ENCODE data around the gene TEX52.
"Not testable (repeated sequence)": the region's sequence is repeated elsewhere in the genome, so short reads cannot be mapped to it uniquely, and the experiment has no call there.

The TEX52 gene

DNA sequence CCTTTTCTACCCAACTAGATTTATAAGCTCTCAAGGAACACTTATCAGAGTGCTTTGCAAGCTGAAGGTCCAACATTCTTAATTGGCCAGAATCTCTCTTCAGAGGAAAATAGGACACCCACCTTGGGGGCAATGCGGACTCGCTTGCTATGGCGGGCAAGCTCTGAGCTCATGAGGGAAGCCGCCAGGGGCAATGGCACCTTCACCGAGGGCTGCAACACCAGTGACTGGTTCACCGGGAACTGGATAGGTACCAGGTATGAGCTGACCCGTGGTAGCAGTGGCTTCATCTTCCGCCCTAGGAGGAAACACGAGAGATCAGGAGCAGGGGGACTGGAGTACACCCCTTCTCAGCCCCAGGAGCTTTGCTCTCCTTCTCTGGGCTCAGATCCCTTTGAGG is 7.4 kb upstream of the TEX52 start:
- no peak for DNase-seq (ENCODE audit: low read depth in 2 of 2)

GRCh38 chr12:2863402-2863801 is 6.6 kb upstream of the TEX52 start:
- not testable (repeated sequence) for DNase-seq (ENCODE audit: low read depth in 2 of 2)

GRCh38 chr12:2862876-2863275 is 6.0 kb upstream of the TEX52 start:
- DNase-seq (ENCODE audit: low read depth in 2 of 2): no peak

GRCh38 chr12:2860170-2860569 is 3.3 kb upstream of the TEX52 start:
- no peak for DNase-seq (ENCODE audit: low read depth in 2 of 2)

DNA sequence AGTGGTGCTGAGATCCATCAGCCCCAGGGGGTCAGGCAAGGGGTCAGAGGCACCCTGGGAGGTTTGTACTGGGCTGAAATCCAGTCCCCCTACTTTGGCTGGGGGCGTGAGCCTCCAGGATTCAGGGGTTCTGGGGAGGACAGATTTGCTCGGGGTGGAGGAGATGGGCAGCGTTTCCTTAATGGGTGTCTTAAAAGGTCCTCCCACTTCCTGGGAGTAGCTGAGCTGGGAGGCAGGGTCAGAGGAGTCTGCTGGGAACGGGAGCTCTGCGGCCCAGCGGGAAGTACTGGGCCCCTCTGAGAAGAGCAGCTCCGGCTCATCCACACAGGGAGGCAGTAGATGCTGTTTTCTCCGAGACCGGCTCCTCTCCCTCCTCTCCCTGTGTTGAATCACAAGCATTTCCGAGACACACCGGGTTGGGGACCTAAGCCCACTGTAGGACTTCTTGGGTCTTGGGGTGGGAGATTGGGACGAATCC is 2.1 kb upstream of the TEX52 start:
- no peak for DNase-seq (ENCODE audit: low read depth in 2 of 2)

DNA sequence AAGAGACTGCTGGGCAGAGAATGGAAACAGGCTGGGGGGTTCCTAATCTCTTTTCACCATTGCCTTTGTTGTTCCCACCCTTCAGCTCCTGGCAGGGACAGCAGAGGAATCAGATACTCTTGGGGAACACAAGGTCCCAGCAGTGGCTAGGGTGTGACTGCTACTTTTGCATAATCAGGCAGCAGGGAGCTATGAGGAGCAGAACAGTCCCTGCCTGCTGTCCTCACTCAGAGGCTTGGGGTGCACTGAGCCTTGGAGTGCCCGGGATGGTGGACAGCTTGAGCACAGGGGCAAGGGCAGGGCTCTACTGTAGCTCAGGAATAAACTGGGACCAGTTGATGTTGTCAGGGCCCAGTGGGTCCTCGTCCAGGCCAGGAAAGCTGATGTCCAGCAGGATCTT is 1.5 kb upstream of the TEX52 start:
- no peak for DNase-seq (ENCODE audit: low read depth in 2 of 2)

DNA sequence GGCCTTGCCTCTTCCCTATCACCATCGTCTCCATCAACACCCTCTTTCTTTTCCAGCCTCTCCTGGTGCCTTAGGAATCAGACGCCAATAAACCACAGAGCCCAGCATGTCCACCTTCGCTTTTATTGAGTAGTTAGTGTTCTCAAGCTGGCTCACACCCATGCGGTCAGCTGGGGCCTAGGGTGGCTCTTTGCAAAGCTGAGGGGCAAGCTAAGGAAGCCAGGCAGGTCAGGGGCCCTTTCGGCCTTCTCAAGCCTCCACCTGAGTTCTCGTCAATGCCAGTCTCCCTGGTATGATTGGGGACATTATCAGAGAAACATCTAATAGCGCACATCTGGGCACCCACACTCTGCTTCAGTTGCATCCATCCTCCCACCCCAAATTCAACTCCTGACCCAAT is 737 bp upstream of the TEX52 start:
- no peak for DNase-seq (ENCODE audit: low read depth in 2 of 2)

DNA sequence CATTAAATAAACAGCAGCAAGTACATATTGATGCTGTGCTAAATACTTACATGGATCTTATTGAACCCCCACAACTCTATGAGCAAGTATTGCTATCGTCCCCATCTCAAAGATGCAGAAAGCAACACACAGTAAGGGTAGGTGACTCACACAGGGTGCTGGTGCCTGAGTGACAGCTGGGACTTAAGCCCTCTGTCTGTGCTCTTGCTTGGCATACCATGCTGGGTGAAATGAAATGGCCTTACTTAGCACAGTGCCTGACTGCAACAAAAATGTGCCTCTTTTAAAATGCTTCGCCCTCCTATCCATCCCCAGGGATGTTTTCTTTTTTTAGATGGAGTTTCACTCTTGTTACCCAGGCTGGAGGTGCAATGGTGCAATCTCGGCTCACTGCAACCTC is 788 bp downstream of the TEX52 start:
- no peak for DNase-seq (ENCODE audit: low read depth in 2 of 2)

- no peak for DNase-seq (ENCODE audit: low read depth in 2 of 2)
Observed at GRCh38 chr12:2855546-2855945, 1.3 kb downstream of the TEX52 start.

DNA sequence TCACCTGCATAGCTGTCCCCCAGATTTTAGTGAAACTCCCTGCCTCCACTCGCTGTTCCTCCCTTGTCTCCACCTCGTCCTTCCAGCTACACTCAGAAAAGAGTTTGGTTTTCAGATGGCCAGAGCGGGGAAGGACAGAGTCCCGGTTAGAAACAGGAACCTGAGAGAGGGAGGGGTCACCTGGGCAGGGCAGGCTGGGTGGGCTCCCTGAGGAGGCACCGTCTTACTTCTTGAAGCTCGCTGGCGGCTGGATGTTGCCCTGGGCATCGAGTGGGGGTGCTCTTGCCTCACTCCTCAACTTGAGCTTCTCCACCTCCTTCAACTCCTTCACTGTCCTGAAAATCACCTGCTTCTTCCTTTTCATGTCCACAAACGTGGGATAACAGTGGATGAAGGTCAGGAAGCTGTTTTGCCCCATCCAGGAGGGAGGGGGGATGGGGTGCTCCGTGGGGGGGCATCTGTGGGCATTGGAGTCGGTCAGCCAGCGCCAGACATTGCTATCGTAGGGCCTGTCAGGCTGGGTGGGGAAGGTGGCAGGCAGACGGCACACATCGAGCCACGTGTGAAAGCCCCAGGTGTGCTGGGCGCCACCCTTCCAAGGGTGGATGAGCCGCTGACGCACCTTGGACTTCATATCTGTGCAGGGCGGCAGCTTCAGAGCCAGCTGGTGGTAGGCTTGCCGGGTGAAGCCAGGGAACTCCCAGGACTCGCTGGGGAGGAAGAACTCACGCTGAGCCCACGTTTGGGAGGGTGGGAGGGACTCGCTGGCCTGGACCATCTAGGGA is 2.0 kb downstream of the TEX52 start:
- no peak for DNase-seq (ENCODE audit: low read depth in 2 of 2)

- peak in 1 of 2 donors; percentile 29 for DNase-seq (ENCODE audit: low read depth in 2 of 2)
Observed at GRCh38 chr12:2853626-2854025, 3.2 kb downstream of the TEX52 start.

DNA sequence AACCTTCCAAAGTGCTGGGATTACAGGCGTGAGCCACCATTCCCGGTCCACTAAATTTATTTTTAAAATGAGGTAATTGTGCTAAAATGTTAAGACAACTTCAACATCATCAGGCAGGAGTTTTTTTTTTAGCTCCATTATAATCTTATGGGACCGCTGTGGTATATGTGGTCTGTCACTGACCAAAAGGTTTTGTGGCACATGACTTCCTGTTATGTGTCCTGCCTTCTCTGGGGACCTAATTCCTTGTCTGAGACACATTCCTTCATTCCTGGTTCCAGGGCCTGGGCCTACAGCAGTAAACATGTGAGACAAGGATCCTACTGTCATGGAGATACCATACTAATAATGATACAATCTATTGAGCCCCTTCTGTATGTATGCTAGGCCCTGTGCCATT is 4.9 kb downstream of the TEX52 start:
- DNase-seq (ENCODE audit: low read depth in 2 of 2): no peak

- DNase-seq (ENCODE audit: low read depth in 2 of 2): no peak
Observed at GRCh38 chr12:2845280-2845679, 11.6 kb downstream of the TEX52 start.

DNA sequence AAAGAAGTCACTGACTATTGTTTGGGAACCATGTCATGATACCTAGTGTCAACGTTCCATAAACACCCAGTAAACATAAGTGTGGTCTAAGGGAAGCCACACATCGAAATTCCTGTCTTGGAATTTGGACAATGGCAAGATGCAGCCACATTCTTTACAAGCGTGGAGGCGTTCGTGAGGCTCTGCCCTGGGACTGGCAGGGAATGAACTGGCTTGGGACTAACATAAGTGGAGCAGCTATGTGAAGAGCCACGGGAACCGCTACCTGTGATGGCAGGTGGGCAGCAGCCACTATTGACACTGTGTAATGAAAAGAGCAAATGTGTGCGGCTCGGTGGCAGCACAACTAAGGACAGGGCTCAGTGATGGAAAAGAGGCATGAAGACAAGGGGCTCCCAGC is 12.1 kb downstream of the TEX52 start:
- DNase-seq (ENCODE audit: low read depth in 2 of 2): no peak

DNA sequence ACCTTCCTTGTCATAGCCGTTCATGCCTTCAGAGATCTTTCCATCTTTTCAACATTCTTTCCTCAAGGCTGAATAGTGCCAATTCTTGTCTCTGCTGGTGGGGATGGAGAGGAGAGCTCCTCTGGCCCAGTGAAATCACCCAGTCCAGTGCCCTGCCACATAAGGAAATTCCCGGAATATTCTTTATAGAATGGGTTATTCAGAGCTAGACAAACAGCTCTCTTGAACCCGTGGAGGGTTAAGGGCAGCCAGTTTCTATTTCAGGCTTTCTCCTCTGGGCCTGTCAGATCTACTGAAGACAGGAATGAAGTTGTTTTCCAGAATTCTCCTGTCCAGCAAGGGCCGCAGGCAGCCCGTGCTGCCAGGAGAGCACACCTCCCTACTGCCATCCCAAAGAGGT is 13.9 kb downstream of the TEX52 start:
- DNase-seq (ENCODE audit: low read depth in 2 of 2): no peak

- DNase-seq (ENCODE audit: low read depth in 2 of 2): no peak
Observed at GRCh38 chr12:2841056-2841650, 15.7 kb downstream of the TEX52 start.

- no peak for DNase-seq (ENCODE audit: low read depth in 2 of 2)
Observed at GRCh38 chr12:2836574-2836973, 20.3 kb downstream of the TEX52 start.

DNA sequence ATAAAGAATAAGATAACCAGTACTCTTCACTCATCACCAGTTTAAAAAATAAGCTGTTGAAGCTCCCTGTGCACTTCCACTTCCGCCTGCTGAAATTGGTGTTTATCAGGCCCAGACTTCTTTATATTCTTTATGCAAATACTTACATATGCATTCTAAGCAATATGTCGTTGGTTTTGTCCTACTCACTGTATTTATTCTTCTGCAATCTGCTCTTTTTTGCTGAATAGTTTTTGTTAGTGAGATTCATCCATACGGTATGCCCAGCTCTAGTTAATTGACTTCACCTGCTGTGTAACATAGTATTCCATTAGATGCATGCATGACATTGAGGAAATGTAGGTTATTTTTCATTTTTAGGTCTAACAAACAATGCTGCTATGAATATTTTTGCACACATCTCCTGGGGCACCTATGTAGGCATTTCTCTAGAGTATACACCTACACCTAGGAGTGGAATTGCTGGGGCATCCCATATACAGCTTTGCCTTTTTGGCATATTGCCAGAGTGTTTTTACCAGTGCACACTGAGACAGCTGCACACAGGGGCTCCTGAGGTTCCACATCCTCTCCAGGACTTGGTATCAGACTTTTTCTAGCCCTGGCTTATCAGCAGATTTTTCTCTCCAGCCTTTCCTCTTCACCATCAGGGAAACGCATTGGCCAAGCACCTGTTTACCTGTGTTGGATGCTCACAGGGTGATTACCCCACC is 21.0 kb downstream of the TEX52 start:
- DNase-seq (ENCODE audit: low read depth in 2 of 2): no peak

DNA sequence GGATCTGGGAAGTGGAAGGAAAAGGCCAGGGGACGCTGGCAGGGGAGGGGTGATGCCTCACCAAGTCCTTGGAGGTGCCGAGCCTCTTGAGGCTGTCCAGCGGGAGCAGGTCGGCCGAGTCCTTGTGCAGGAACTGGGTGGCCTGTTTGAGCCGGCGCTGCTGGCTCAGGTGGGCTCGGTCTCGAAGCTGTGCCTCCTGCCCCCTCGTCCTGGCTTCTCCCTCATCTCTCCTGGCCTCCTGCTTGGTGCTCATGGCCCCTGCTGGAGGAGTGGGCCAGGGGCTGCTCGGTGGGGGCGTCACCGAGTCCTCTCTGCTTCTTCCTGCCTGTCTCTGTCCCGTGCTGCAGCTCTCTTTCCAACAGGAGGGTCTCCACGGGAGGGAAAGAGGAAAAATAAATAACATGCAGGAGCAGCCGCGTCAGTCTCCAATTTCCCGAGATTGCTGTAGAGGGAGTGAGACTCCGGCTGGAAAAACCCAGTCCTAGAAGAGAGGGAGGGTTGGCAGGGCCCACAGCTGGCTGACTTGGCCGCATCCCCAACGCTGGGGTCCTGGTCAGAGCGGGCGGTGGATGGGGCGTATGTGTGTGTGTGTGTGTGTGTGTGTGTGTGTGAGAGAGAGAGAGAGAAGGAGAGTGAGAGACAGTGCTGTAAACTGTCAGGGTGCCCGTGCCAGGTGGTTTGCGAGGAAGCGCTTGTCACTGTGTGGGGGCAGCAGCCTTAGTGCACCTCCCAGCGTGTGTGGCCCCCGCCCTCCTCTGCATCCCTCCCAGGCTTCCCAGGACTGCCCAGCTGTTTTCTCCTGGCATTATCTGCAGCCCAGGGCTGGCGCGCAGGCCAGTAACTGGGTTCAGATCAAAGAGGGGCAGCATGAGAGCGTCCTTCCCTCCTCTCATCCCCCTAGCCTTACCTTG is 22.0 kb downstream of the TEX52 start, which contains the start of gene NRIP2:
TSS of gene NRIP2 (minus strand) at position 455 of the 911 bp plus-strand sequence. CDS start at position 403, 52 bp downstream.
- DNase-seq (ENCODE audit: low read depth in 2 of 2): no peak

GRCh38 chr12:2833810-2834209 is 23.0 kb downstream of the TEX52 start:
- DNase-seq (ENCODE audit: low read depth in 2 of 2): no peak

- DNase-seq (ENCODE audit: low read depth in 2 of 2): no peak
Observed at GRCh38 chr12:2833327-2833726, 23.5 kb downstream of the TEX52 start.
